HL-60/S4 (cell line): ENCODE measurements around the gene KCNF1.

ENCODE experiments used
- in situ Hi-C: fragments of 300-500 bp; cut with MboI; formaldehyde crosslinking; loops from 2 replicates; pipeline ENCODE4 v1.14.3; 2022; ENCODE audit warnings: low sequenced_read_pairs

Gene KCNF1

GRCh38 chr2:10879624-10880585, 31.8 kb upstream of the KCNF1 start:
- in situ Hi-C loops = no loop called here

DNA sequence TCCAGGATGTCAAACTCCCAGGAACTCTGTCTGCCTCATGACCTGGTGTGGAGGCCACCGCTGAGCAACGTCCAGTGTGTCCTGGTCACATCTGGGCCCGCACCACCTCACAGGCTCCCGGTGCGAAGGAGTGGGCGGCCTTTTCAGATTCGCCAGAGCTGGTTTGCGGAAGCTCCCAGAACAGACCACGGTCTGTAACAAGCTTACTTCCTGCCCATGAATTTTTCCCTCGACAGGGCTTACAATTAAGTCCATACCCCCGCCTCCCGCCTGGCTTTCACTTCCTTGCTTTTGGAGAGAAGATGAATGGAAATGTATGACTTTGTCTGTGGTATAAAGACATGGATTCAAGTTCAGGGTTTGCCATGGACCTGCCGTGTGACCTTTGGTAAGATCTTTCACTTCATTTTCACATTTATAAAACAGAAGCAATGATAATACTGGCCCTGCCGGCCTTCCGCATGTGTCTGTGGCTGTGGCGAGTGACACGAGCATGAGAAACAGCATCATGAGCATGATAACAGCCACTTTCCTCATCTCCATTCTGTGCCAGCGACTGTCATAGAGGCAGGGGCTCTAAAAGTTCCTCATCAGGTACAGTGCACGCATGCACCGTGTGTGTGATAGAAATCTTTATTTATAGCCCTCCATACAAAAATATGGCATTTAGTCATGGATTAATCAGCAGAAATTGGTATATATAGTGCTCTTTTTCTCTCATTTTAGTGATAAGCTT, 31.0 kb upstream of the KCNF1 start:
- in situ Hi-C loops = no loop called here

- in situ Hi-C loops = no loop called here
Measured at GRCh38 chr2:10882568-10882967, 29.2 kb upstream of the KCNF1 start.

DNA sequence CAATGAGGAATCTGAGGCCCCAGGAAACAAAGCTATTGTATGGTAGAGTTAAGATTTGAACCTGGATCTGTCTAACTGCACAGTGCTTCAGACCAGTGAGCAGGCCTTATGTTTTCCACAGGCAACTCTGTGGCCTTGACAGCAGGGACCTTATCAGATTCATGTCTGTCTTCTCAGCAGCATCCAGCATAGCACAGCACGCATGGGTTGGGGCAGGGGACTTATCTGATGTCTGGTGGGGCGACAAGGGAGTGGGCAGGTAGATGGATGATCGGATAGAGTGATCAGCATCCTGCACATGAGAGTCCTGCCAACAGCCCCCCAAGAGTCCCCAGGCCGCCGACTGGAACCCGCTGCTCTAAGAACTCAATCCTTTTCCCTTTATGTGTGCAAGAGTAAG, 28.7 kb upstream of the KCNF1 start:
- in situ Hi-C loops = no loop called here

GRCh38 chr2:10883801-10884478, 27.8 kb upstream of the KCNF1 start:
- in situ Hi-C loops = no loop called here

DNA sequence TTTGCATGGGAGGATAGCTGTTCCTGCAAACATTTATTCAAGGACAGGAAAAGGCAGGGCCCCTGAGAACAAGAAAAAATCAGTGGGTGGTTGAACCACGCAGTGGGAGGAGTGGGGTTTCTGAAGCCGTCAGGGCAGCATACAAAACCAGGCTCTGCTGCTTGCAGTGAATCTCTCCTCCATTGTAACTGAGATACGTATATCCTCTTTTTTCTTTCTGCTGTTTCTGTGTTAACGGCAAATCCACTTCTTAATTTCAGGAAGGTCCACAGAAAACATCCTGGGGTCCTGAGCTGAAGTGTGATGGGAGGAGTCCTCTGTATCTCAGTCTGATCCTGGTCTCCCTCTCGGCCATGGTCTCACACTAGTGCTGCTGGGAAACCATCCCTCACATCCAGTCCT, 27.2 kb upstream of the KCNF1 start:
- in situ Hi-C loops = no loop called here

DNA sequence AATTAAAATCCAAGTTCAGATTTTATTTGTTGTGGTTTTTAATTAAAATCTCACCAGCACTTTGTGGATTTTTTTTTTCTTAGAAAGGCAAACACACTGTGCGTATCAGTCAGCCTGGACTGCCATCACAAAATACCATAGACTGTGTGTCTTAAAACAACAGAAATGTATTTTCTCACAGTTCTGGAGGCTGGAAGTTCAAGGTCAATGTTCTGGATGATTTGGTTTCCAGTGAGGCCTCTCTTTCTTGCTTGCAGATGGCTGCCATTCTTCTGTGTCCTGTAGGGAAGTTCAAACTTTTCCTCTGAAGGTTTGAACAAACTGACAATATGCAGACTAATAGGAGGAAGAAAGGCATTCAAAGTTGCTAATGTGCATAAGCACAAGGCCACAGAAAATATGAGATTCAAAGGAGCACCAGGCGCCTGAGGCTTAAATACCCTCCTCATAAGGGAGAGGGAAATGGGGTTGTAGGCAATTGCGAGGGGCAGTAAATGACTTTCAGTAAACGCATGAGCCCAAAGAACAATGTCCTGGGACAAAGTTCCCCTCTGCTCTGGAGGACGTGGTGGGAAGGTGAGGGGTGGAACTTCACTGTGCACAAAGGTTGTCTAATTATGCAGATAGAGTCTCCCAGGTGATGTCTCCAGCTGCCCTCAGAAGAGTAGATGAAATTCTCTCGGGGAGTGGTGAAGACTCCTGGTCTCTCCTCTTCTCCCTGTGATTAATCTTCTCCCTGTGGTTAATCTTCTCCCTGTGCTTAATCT, 26.5 kb upstream of the KCNF1 start:
- in situ Hi-C loops = no loop called here

- in situ Hi-C loops = no loop called here
Measured at GRCh38 chr2:10887476-10887875, 24.3 kb upstream of the KCNF1 start.

DNA sequence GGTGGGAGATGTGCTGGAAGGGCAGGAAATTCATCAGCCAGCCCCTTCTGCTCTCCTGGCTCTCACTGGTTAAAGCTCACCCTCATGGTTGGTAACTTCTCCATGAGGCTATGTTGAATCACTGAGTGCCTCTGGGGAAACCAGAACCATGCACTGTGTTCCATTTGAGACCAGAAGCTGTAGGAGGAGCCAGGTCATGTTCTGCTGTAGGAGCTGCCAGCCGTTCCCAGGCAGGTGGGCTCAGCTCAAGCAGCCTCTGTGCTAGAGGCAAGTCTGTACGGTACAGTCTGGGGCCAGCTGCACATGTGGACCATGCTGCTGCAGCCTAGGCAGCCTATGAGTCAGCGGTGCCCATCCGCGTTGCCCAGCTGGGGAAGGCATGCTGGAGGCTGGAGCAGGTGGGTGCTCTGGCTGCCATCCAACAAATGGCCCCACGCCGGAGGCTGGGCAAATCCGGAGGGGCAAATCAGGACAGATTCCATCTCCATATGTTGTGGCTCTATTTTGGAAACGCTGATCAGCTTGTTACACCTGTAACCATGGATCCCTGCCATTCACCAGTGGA, 22.0 kb upstream of the KCNF1 start:
- in situ Hi-C loops = no loop called here

GRCh38 chr2:10890706-10891270, 20.9 kb upstream of the KCNF1 start:
- in situ Hi-C loops = no loop called here

DNA sequence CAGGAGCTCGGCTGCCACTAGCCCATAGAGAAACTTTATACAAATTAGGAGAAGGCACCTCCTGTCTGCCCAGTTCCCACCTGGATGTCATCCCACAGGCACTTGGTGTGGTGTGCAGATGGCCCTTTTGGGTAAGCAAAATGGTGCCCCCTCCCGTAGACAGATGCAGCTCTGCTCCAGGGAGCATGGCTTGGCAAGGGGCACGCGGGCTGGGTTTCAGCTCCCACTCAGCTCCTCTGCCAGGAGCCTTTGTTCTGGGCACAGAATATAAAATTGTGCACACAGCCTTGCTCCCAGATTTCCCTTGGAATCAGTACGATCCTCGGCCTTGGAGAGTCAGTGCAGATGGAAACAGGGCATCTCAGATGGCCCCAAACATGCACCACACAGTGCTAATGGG, 20.3 kb upstream of the KCNF1 start:
- in situ Hi-C loops = no loop called here

DNA sequence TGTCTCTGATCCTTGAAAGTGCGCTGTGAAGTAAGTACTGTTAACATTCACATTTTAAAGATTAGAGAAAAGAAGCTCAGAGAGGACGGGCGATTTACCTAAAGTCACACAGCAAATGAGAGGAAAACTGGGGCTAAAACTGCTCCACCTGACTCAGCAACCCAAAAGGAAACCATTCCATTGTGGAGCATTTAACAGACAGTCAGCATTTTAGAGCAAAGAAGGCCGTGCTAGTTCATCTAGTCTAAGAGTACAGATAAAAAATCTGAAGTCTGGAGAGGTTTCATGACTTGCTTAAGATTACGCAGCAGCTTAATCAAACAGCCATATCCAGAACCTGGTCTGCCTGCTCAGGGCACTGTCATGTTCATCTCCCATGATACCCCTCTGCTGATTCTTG, 19.9 kb upstream of the KCNF1 start:
- in situ Hi-C loops = no loop called here

DNA sequence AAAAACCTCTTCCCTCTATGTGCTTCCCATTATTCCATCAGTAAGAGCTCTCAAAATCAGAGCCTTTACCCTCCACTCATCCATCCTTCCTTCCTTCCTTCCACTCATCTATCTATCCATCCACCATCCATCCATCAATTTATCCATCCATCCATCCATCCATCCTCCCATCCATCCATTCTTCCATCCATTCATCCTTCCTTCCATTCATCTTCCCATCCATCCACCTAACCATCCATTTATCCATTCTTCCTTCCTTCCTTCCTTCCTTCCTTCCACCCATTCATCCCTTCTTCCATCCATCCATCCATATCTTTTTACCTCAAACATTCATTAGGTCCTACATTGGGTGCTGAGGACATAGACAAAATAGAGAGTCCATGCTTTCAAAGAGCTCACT, 19.4 kb upstream of the KCNF1 start:
- in situ Hi-C loops = no loop called here

DNA sequence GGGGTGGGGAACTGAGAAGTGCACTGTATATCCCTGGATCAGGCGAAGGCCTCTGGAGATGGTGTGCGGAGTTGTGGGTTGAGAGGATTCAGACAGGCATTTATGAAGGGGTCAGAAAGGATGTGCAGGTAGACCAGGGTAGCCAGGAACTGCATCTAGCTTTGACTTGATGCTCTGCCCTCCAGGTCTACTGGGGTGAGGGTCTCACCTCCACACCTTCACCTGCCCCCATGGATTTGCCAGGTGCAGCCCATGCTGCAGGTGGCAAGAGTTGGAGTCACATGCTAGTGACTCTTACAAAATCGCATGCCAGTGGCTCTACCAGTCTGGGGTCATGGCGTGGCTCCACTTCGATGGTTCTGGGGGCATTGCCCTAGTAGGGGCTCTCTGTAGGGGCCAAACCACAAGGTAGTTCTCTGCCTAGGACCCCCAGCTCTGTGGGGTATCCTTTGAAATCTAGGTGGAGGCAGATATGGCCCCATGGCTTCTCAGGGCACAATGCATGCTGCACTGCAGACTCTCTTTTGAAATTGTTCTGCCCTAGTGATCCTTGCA, 18.9 kb upstream of the KCNF1 start:
- in situ Hi-C loops = no loop called here

- in situ Hi-C loops = no loop called here
Measured at GRCh38 chr2:10894264-10894935, 17.3 kb upstream of the KCNF1 start.

DNA sequence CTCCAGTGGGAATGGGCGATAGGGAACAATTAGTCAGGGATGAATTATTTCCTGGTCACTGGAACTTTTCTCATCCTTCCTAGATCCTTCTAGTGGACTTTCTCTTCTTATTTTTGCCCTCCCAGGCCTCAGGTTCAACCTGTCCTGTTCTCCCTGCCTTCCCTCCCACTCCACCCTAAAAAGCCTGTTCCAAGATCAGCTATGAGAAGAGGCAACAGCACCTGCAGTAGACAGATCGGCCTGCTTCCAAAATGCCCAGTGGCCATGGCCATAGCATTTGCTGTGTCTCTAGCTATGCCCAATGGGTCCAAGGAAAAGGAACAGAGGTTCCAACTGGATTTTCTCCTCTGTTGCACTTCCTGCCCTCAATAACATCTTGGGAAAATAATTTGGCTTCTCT, 16.5 kb upstream of the KCNF1 start:
- in situ Hi-C loops = loop anchor here (5.0 kb wide), 1 partner anchor 58 kb away; no protein-coding TSS in a partner anchor

DNA sequence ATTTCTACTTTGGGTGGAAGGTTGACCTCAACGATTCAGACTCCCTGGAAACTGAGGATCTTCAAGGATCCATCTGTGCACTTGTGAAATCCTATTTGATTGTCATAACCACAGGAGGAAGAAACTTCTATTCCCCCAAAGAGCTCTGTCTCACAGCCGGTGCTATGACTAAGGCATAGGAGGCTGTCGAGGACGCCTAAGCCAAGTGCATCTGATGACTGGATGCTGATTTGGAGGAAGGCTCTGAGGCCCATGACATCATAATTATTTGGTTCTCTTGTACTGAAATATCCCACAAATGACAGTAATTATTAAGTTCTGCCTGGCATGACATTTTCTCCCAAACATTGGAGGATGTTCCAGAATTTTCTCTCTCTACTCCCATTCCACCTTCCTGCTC, 13.8 kb upstream of the KCNF1 start:
- in situ Hi-C loops = loop anchor here (5.0 kb wide), 1 partner anchor 61 kb away; no protein-coding TSS in a partner anchor

- in situ Hi-C loops = no loop called here
Measured at GRCh38 chr2:10900216-10901109, 11.3 kb upstream of the KCNF1 start.
